IPS-18c (cell line): ENCODE results near the gene RALB.
"Not testable (repeated sequence)": the region's sequence is repeated elsewhere in the genome, so short reads cannot be mapped to it uniquely, and the experiment has no call there.

ENCODE experiments used
- H3K4me3 ChIP-seq: 2 replicates; pipeline ENCODE4 v1.7.0; 2013; ENCODE audit warnings: low read depth, mild to moderate bottlenecking, low read length, moderate library complexity; ENCODE audit not compliant: insufficient read depth
- H3K9me3 ChIP-seq: one replicate; pipeline ENCODE4 v1.6.1; 2013; ENCODE audit warnings: mild to moderate bottlenecking, low read length, moderate library complexity; ENCODE audit not compliant: control insufficient read depth, insufficient read depth

Gene RALB

DNA sequence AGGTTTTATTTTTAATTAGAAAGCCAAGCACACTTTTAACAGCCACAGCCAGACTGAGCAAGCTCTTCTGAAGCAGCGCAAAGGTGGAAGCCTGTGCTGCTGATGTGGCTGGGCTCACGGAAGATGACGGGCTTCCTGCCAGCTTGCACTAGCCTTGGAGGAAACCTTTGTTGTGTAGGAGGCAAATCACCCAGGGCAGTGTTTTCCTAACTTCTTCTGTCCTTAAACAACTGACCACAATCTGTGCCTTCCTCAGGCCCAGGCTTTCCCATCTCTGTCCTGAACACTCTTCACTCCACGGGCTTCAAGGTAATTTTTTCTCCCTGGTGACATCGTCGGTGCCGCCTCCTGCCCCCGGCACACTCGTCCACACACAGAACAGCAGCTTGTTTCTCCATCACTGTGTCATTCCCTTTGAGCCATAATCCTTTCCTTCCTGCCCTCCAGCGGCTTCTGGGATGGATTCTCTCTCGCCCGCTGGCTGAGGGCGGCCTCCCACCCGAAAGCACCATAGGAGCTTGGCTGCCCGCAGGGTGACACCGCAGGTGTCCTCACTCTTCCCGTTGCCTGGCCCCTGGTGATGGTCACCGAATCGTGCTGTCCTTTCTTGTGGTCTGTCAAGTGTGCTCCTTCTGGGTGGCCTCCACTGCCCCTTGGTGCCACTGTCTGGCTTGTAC is 62.2 kb downstream of the RALB start:
- no peak overlapping the region for H3K4me3 ChIP-seq
- no peaks in the 10 kb centered on the region for H3K9me3 ChIP-seq

GRCh38 chr2:120315367-120316033 is 62.8 kb downstream of the RALB start:
- Histone ChIP-seq H3K4me3 (no peak overlapping the region), H3K9me3 (no peaks in the 10 kb centered on the region)

- Histone ChIP-seq H3K9me3 (no peaks in the 10 kb centered on the region), H3K4me3 (no peak overlapping the region)
Observed at GRCh38 chr2:120316071-120316470, 63.4 kb downstream of the RALB start.

DNA sequence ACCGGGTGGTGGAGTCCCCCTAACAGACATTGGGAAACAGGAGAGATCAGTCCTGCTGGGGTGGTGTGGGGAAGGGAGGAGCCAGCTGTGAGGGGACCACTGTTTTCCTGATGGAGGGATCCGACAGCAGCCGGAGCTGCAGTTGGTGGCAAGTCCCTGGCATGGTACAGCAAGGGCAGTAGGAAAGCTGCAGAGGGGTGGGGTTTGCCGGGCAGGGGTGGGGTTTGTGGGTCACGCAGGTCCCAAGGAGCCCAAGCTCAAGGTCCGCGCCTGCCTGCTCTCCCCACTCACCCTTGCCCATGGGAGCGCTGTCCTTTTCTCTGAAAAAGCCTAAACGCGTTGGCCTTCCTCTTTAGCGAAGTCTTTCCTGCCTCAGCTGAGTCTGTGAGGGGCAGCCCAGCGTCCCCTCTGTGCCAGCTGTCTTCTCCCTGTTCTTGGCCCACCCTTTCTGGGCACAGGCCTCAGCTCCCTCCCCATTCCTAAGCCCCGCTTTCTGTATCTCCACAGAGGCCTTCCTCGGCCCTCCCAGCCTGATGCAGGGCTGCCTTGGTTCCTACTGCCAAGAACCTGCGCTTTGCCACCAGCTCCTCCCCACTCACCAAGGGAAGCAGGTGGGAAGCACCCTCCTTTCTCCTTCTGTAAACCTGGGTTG is 64.0 kb downstream of the RALB start:
- H3K9me3 ChIP-seq = no peaks in the 10 kb centered on the region
- no peak overlapping the region for H3K4me3 ChIP-seq

DNA sequence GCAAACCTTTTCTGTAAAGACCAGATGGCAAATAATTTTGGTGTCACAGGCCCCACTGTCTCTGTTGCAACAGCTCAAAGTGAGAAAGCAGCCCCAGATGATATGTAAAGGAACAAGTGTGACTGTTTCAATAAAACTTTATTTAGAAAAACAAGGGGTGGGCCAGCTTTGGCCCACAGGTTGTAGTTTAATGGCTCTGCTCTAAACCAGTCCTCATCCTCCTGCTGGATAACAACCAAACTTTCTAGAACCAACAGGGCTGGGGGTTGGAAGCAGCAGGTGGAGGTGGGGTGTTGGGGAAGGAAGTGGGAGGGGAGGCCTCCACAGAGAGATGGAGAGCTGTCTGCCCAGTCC is 64.5 kb downstream of the RALB start:
- no peak overlapping the region for H3K4me3 ChIP-seq
- H3K9me3 ChIP-seq = no peaks in the 10 kb centered on the region

GRCh38 chr2:120317916-120318315 is 65.3 kb downstream of the RALB start:
- H3K4me3 ChIP-seq = no peak overlapping the region
- no peaks in the 10 kb centered on the region for H3K9me3 ChIP-seq

DNA sequence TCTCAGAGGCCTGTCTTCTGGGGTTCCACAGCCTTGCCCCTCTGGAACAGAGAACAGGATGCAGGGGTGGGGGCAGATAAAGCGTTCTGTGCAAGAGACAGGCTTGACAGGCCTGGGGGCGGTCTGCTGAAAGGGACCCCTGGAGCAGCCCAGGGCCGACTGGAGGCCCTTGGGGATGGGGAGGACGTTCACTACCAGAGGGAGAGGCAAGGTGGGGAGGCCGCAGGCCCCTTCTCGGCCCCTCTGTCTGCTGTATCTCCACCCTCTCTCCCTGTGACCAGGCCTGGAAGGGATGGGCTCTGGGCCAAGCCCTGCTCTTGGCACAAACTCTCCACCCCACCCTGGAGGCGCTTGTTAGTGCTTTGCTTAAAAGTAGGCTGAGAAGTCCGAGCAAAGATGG is 66.0 kb downstream of the RALB start:
- Histone ChIP-seq H3K9me3 (no peaks in the 10 kb centered on the region), H3K4me3 (no peak overlapping the region)

DNA sequence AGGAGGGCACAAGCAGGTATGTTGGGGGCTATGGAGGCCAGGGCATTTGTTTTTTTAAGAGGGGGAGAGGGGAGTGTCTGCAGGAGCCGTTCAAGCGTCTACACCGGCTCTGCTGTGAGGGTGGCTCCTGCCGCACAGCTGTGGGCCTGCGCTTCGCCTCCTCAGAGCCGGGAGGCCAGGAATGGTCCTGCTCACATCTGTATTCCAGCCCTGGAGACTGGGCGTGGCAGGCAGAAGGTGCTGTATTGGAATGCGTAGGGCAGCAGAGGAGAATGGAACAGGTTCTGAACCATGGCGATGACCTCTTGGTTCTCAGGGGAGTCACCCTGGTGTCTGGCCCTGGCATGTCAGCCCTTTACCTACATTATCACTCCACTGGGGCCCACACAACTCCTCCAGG is 66.5 kb downstream of the RALB start:
- Histone ChIP-seq H3K4me3 (no peak overlapping the region), H3K9me3 (no peaks in the 10 kb centered on the region)

GRCh38 chr2:120319686-120320317 is 67.2 kb downstream of the RALB start:
- no peaks in the 10 kb centered on the region for H3K9me3 ChIP-seq
- H3K4me3 ChIP-seq = no peak overlapping the region

- Histone ChIP-seq H3K4me3 (no peak overlapping the region), H3K9me3 (no peaks in the 10 kb centered on the region)
Observed at GRCh38 chr2:120320318-120320851, 67.7 kb downstream of the RALB start.

DNA sequence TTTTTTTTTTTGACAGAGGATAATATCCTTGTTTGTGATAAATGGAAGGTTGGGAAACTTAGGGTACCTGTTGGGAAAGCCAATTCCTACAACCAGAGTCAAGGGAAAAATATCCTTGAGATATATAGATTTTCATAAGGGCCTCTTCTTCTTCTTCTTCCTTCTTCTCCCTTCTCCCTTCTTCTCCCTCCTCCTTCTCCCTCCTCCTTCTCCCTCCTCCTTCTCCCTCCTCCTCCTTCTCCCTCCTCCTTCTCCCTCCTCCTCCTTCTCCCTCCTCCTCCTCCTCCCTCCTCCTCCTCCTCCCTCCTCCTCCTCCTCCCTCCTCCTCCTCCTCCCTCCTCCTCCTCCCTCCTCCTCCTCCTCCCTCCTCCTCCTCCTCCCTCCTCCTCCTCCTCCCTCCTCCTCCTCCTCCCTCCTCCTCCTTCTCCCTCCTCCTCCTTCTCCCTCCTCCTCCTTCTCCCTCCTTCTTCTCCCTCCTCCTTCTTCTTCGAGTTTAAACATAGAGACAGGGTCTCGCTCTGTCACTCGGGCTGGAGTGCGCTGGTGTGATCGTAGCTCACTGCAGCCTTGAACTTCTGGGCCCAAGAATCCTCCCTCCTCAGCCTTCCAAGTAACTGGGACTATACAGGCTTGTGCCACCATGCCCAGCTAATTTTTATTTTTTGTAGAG is 68.4 kb downstream of the RALB start:
- H3K4me3 ChIP-seq, H3K9me3 ChIP-seq: not testable (repeated sequence)

DNA sequence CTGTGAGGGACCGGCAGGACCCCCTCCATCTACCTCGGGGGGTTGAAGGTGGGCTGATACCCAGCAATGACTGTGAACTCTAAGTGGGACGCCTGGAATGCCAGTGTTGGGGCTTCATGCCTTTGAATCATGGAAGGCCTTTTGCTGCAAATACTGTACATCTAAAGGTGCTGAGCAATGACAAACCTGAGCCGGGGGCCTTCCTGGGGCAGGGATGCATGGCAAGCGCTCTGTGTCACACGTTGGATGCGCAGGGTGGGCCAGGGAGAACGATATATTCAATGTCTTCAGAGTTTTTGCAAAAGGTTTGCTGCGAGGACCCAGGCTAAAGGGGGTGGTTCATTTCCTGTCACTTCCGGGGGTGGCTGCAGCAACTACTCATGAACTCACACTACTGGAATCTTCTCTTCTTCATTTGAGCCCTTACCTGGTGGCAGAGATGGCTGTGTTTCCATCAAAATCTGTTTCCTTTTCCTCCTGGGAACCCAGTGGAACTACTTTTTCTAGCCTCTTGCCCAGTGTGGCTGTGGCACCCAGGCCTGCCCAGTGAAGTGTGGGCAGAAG is 69.2 kb downstream of the RALB start:
- no peaks in the 10 kb centered on the region for H3K9me3 ChIP-seq
- H3K4me3 ChIP-seq = no peak overlapping the region

GRCh38 chr2:120322329-120322728 is 69.7 kb downstream of the RALB start:
- no peaks in the 10 kb centered on the region for H3K9me3 ChIP-seq
- no peak overlapping the region for H3K4me3 ChIP-seq

DNA sequence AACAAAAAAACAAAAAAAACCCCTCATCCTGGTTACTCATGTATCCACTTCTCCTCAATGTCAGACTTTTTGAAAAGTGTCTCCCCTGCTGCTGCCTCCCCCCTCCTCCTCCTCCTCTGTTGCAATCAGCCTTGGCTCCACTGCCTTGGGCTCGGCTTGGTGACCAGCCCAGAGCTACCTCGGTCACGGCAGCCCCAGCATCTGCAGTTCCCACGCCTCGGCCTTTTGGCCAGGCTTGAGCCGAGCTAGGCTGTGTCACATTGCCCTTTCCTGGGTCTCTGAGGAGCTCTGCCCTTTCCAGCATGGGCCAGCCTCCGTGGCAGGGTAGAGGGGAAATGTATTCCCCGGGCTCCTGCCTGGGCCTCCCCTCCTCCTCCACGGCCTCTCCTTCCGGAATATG is 70.6 kb downstream of the RALB start:
- Histone ChIP-seq H3K4me3 (no peak overlapping the region), H3K9me3 (no peaks in the 10 kb centered on the region)

- no peaks in the 10 kb centered on the region for H3K9me3 ChIP-seq
- H3K4me3 ChIP-seq = no peak overlapping the region
Observed at GRCh38 chr2:120323807-120324399, 71.3 kb downstream of the RALB start.

DNA sequence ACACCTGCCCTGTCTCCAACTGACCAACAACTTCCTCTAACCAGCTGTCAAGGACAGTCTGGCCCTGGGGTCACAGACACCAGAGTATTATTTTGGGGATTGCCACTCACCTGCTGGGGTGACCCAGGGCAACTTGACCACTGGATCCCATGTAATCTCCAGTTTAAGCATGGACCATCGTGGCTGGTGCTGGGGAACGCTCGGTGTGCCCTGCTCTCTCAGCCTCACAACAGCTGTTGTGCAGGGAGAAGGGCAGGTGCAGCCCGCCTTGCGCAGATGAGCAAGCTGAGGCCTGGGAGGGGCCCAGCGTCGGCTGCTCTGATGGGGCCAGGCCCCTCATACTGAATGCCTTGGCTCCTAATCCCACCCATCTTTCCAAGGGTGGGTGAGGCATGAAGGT is 72.3 kb downstream of the RALB start:
- H3K4me3 ChIP-seq = no peak overlapping the region

GRCh38 chr2:120326066-120326465 is 73.4 kb downstream of the RALB start:
- Histone ChIP-seq H3K4me3 (no peak overlapping the region), H3K9me3 (no peaks in the 10 kb centered on the region)

More for the DNA sequence above, 72.3 kb downstream of the RALB start:
- no peaks in the 10 kb centered on the region for H3K9me3 ChIP-seq
